K562 (cell line): Measurements from ENCODE around the gene GLIS1. TPM values are rescaled to one million over a fixed set of nuclear protein-coding genes. Genes with fewer than 3 reads are reported as not detected.

Experiments
- ATAC-seq: fragments of 200-7000 bp; cut with Tn5 transposase; 3 replicates; pipeline ENCODE4 v1.9.1; 2020; ENCODE audit warnings: moderate library complexity
- BruUV-seq: library from RNA; stranded (reverse); fragments of 400-500 nt; replicated peaks from 2 replicates; lab custom pipeline; 2021; lab: Mats Ljungman, UMichigan
- CTCF ChIA-PET: fragments of 300-600 bp; formaldehyde crosslinking; extraction: SDS; loops from one replicate; lab custom pipeline; 2021; ENCODE audit warnings: low intra/inter-chr PET ratio; lab: Yijun Ruan, JAX
- POLR2A ChIA-PET: fragments of 300-600, 350-650 bp; sonication (Branson Sonifier 250); formaldehyde crosslinking; extraction: SDS; loops from one replicate; lab custom pipeline; 2021; ENCODE audit warnings: antibody characterized with exemption, inconsistent platforms; lab: Yijun Ruan, JAX
- DNase-seq, 4 experiments: peaks; one replicate each; pipeline versions ENCODE4 v3.0.0 to v3.0.0-alpha.2; 2011 to 2018; ENCODE audit warnings: low spot score in 3 of 4, mixed read lengths in 3 of 4; ENCODE audit errors: extremely low read depth in 1 of 4
- FAIRE-seq: peaks from 2 replicates; lab custom pipeline; 2011; peaks lifted over from hg19 to GRCh38; lab: Jason Lieb, UNC
- H2AFZ ChIP-seq: 2 replicates; pipeline ENCODE4 v1.6.0; 2011; ENCODE audit warnings: low read depth, low read length, control low read depth, inconsistent platforms
- H3K27ac ChIP-seq: fragments of 200-600 bp; 3 replicates; pipeline ENCODE4 v1.8.0; 2011; ENCODE audit warnings: low read depth, mild to moderate bottlenecking, control low read depth, inconsistent platforms, low read length, moderate library complexity, mixed read lengths; ENCODE audit errors: extremely low read depth
- H3K27me3 ChIP-seq, 2 experiments: fragments of 300-600 bp in 1 of 2; 2 replicates in 1 of 2; 3 replicates in 1 of 2; pipeline versions ENCODE4 v1.6.0 to v1.8.0; 2011; ENCODE audit warnings: inconsistent platforms in 2 of 2, low read length in 2 of 2, mild to moderate bottlenecking in 1 of 2, mixed read lengths in 1 of 2, moderate library complexity in 1 of 2; ENCODE audit not compliant: control insufficient read depth in 2 of 2, insufficient read depth in 2 of 2
- H3K36me3 ChIP-seq: fragments of 300-600 bp; 3 replicates; pipeline ENCODE4 v1.8.0; 2011; ENCODE audit warnings: mild to moderate bottlenecking, low read length, inconsistent platforms; ENCODE audit not compliant: control insufficient read depth, insufficient read depth
- H3K4me1 ChIP-seq, 2 experiments: fragments of 200-600 bp in 1 of 2; replicated peaks in 1 of 2; 2 replicates in 1 of 2; 3 replicates in 1 of 2; pipeline versions ENCODE4 v1.5.1 to v1.8.0; 2011; ENCODE audit warnings: inconsistent platforms in 2 of 2, low read length in 2 of 2, mild to moderate bottlenecking in 1 of 2, mixed read lengths in 1 of 2, moderate library complexity in 1 of 2; ENCODE audit not compliant: control insufficient read depth in 2 of 2, insufficient read depth in 2 of 2
- H3K4me2 ChIP-seq: 2 replicates; pipeline ENCODE4 v1.6.1; 2011; ENCODE audit warnings: low read length, control low read depth, inconsistent platforms, mixed read lengths; ENCODE audit not compliant: insufficient read depth
- H3K4me3 ChIP-seq: fragments of 200-600 bp; sonication (generic), shearing (Covaris generic); 2 replicates; pipeline ENCODE4 v1.5.1; 2016; ENCODE audit warnings: control low read depth, inconsistent platforms
- H3K79me2 ChIP-seq: fragments of 200-600 bp; 3 replicates; pipeline ENCODE4 v1.8.0; 2011; ENCODE audit warnings: low read length, inconsistent platforms; ENCODE audit not compliant: control insufficient read depth, insufficient read depth
- H3K9ac ChIP-seq, 2 experiments: 2 replicates each; pipeline versions ENCODE4 v1.6.0 to v1.6.1; 2011; ENCODE audit warnings: low read depth in 2 of 2, low read length in 2 of 2, control low read depth in 1 of 2, inconsistent platforms in 1 of 2, mild to moderate bottlenecking in 1 of 2, mixed read lengths in 1 of 2; ENCODE audit not compliant: insufficient read depth in 1 of 2
- H3K9me1 ChIP-seq: one replicate; pipeline ENCODE4 v1.6.0; 2011; ENCODE audit warnings: inconsistent platforms, mild to moderate bottlenecking, low read length, moderate library complexity; ENCODE audit not compliant: control insufficient read depth, insufficient read depth
- H3K9me3 ChIP-seq: replicated peaks from 2 replicates; pipeline ENCODE4 v1.5.1; 2011; ENCODE audit warnings: low read depth, low read length, inconsistent platforms; ENCODE audit not compliant: control insufficient read depth, insufficient read depth
- H4K20me1 ChIP-seq: replicated peaks from 2 replicates; pipeline ENCODE4 v1.6.1; 2011; ENCODE audit warnings: low read length, inconsistent platforms, mixed read lengths; ENCODE audit not compliant: control insufficient read depth, insufficient read depth
- EZH2 ChIP-seq: IDR thresholded peaks from 2 replicates; pipeline ENCODE4 v1.6.1; 2012; ENCODE audit warnings: low read depth, mild to moderate bottlenecking, inconsistent platforms, low read length, borderline replicate concordance
- JUNB ChIP-seq: fragments of 450-650 bp; formaldehyde crosslinking; conservative IDR thresholded peaks from 2 replicates; pipeline ENCODE4 v1.4.0; 2020; ENCODE audit warnings: mild to moderate bottlenecking
- MEIS2 ChIP-seq: fragments of 450-650 bp; IDR thresholded peaks from 2 replicates; pipeline ENCODE4 v1.6.1; 2014; ENCODE audit warnings: mild to moderate bottlenecking; ENCODE audit not compliant: partially characterized antibody
- NR1H2 ChIP-seq: sonication (generic); formaldehyde crosslinking; IDR thresholded peaks from 2 replicates; pipeline ENCODE4 v1.4.0; 2020; ENCODE audit warnings: mild to moderate bottlenecking, missing genetic modification reagents
- TEAD2 ChIP-seq: fragments of 450-650 bp; IDR thresholded peaks from 2 replicates; pipeline ENCODE4 v1.6.1; 2016; ENCODE audit warnings: missing genetic modification characterization, control low read depth, missing compliant biosample characterization
- ZNF589 ChIP-seq: fragments of 200-800 bp; sonication (Bioruptor generic); IDR thresholded peaks from 2 replicates; pipeline ENCODE4 v1.6.1; 2016; ENCODE audit warnings: low read depth, missing genetic modification characterization, missing compliant biosample characterization
- WGBS: fragments of 100-300 bp; shearing (Covaris generic); methylation state at CpG from one replicate; pipeline ENCODE4 v1.1.6; 2016; ENCODE audit warnings: low coverage, mixed read lengths; ENCODE audit not compliant: insufficient coverage; ENCODE audit errors: missing lambda C conversion rate; 5-methylcytosine and 5-hydroxymethylcytosine counted together
- in situ Hi-C: fragments of 300-500 bp; cut with MboI; formaldehyde crosslinking; loops from 4 replicates; pipeline ENCODE4 v1.15.0; 2018; ENCODE audit warnings: inconsistent platforms, mixed read lengths
- intact Hi-C: fragments of 100-400 bp; cut with micrococcal nuclease; formaldehyde crosslinking; loops from 2 replicates; pipeline ENCODE4 v1.14.2; 2022
- polyA plus RNA-seq, 8 experiments: library from polyadenylated mRNA; depleted of rRNA in 4 of 8; stranded (reverse) in 5 of 8; unstranded in 3 of 8; fragments of >200 nt; fragmentation: Nextera tagmentation in 2 of 8; fragmentation: Illumina TruSeq in 1 of 8; extraction: Ambion mirVana in 2 of 8; extraction: Trizol in 1 of 8; gene quantifications; 2 replicates each; pipeline versions ENCODE4 v1.2.1 to v1.2.3, GENCODE V29; 2011 to 2014; ENCODE audit warnings: inconsistent platforms in 1 of 8, missing spikeins in 1 of 8
- total RNA-seq, 7 experiments: library from RNA; depleted of rRNA in 6 of 7; stranded (reverse); fragments of >200 nt in 6 of 7; fragmentation: Illumina TruSeq in 2 of 7; extraction: Trizol in 2 of 7; gene quantifications; 2 replicates each; pipeline versions ENCODE4 v1.2.1 to v1.2.3, GENCODE V29; 2011 to 2021; ENCODE audit warnings: low replicate concordance in 1 of 7
- TF ChIP-seq, protein P1 (sequence below): IDR thresholded peaks from 2 replicates; pipeline ENCODE4 v1.6.1; 2011; ENCODE audit warnings: borderline replicate concordance, low read depth, mild to moderate bottlenecking, moderate library complexity, low read length; ENCODE audit not compliant: insufficient read depth, poor library complexity, severe bottlenecking
- TF ChIP-seq, protein P2 (sequence below): fragments of 250-450 bp; sonication (Bioruptor Pico); IDR thresholded peaks from 2 replicates; pipeline ENCODE4 v1.4.0; 2020; ENCODE audit warnings: mild to moderate bottlenecking, moderate library complexity

GLIS1 gene
- total and polyA plus RNA-seq, 9 of the 15 experiments (the other 6 are each of a cell fraction or from before 2014, with no cell fraction given), result not detected

GRCh38 chr1:53499257-53500203 is 239.4 kb downstream of the GLIS1 start:
- Histone ChIP-seq H3K79me2 (no peaks in the 10 kb centered on the region), H3K9ac (no peak overlapping the region), H2AFZ (no peak overlapping the region), H3K27me3 (peaks cover 32 to 60% of the 10 kb centered on the region in 2 experiments; a peak in 4 of 5 replicates), H3K27ac (no peak overlapping the region), H3K9me1 (no peaks in the 10 kb centered on the region), H3K4me1 (peaks cover 0 to 16% of the 10 kb centered on the region in 2 experiments; a peak in 1 of 5 replicates), H3K9me3 (no peaks in the 10 kb centered on the region), H3K36me3 (no peaks in the 10 kb centered on the region), H3K4me2 (no peak overlapping the region), H4K20me1 (no peaks in the 10 kb centered on the region; the same call in 1 of the 2 replicates), H3K4me3 (no peak overlapping the region)
- ChIA-PET POLR2A (interaction anchor here (0.8 kb wide), 1 partner anchor 149 kb away, joined by 3 read pairs; no protein-coding TSS in a partner anchor), CTCF (no interaction called here)
- no peak for ATAC-seq
- TF ChIP-seq EZH2, result no peak
- TF ChIP-seq, protein P1, sequence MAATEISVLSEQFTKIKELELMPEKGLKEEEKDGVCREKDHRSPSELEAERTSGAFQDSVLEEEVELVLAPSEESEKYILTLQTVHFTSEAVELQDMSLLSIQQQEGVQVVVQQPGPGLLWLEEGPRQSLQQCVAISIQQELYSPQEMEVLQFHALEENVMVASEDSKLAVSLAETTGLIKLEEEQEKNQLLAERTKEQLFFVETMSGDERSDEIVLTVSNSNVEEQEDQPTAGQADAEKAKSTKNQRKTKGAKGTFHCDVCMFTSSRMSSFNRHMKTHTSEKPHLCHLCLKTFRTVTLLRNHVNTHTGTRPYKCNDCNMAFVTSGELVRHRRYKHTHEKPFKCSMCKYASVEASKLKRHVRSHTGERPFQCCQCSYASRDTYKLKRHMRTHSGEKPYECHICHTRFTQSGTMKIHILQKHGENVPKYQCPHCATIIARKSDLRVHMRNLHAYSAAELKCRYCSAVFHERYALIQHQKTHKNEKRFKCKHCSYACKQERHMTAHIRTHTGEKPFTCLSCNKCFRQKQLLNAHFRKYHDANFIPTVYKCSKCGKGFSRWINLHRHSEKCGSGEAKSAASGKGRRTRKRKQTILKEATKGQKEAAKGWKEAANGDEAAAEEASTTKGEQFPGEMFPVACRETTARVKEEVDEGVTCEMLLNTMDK, result no peak
- no peak for TF ChIP-seq MEIS2
- TF ChIP-seq JUNB (CRISPR knock-in tag), result no peak
- no peak for TF ChIP-seq TEAD2 (tag)
- TF ChIP-seq, protein P2, sequence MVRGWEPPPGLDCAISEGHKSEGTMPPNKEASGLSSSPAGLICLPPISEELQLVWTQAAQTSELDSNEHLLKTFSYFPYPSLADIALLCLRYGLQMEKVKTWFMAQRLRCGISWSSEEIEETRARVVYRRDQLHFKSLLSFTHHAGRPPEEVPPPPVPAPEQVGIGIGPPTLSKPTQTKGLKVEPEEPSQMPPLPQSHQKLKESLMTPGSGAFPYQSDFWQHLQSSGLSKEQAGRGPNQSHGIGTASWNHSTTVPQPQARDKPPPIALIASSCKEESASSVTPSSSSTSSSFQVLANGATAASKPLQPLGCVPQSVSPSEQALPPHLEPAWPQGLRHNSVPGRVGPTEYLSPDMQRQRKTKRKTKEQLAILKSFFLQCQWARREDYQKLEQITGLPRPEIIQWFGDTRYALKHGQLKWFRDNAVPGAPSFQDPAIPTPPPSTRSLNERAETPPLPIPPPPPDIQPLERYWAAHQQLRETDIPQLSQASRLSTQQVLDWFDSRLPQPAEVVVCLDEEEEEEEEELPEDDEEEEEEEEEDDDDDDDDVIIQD (CRISPR knock-in tag), result no peak
- TF ChIP-seq ZNF589 (CRISPR knock-in tag), result no peak
- no peak for TF ChIP-seq NR1H2 (CRISPR knock-in tag)
- in situ Hi-C loops (no loop called here), intact Hi-C loops (no loop called here)
- DNase-seq, result no peak
- BruUV-seq, result no TSS peak
- FAIRE-seq, result no peak
- WGBS, result 1% methylated on average over 20 of the region's 20 CpGs
